ENCODE data around the gene VEGFD.
"Not testable (repeated sequence)": the region's sequence is repeated elsewhere in the genome, so short reads cannot be mapped to it uniquely, and the experiment has no call there.

VEGFD gene

DNA sequence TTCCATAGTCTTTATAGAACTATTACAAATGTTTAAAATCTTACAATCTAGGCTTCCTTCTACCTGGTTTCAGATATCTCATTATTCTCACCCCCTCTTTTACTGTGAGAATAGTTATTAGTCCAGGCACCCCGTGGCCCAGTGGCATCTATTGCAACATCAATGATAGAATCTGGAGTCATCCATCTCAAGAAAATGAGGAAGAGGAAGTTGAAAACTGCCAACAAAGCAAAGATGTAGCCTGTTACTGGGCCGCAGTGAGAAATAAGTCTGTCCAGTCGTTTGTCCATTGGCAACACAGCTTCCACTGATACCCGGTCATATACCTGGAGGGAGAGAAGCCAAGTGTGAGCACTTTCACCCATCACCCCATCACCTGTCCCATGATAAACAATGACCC, 62.8 kb downstream of the VEGFD start:
- H3K4me3 ChIP-seq (ENCODE audit: low read depth, low read length): no peak overlapping the region
- TF ChIP-seq, protein P1, sequence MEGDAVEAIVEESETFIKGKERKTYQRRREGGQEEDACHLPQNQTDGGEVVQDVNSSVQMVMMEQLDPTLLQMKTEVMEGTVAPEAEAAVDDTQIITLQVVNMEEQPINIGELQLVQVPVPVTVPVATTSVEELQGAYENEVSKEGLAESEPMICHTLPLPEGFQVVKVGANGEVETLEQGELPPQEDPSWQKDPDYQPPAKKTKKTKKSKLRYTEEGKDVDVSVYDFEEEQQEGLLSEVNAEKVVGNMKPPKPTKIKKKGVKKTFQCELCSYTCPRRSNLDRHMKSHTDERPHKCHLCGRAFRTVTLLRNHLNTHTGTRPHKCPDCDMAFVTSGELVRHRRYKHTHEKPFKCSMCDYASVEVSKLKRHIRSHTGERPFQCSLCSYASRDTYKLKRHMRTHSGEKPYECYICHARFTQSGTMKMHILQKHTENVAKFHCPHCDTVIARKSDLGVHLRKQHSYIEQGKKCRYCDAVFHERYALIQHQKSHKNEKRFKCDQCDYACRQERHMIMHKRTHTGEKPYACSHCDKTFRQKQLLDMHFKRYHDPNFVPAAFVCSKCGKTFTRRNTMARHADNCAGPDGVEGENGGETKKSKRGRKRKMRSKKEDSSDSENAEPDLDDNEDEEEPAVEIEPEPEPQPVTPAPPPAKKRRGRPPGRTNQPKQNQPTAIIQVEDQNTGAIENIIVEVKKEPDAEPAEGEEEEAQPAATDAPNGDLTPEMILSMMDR (IDR thresholded peaks at IDR 0.05; ENCODE audit: low read depth, low read length, missing control alignments): no peak
- in situ Hi-C loops (cut with HindIII; ENCODE audit: low sequenced_read_pairs): no loop called here
- no peak for DNase-seq (ENCODE audit: low read depth)

DNA sequence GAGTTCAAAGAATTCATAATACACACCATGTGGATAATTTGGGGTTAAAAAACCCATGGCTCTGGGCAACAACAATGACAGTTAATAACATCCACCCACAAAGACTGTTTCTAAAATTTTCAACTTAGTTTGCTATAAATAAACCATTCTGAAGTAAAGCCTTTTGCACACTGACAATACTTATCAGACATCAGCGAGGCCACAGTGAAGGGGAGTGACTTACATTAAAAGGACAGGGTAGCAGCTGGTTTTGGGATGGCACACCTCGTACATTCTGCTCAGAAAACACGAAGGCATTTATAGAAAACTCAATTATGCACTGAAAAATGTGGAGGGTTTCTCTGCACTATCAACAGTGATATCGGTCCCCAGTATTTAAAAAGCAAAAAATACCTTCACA, 63.9 kb downstream of the VEGFD start:
- H3K4me3 ChIP-seq (ENCODE audit: low read depth, low read length): no peak overlapping the region
- DNase-seq (ENCODE audit: low read depth): no peak
- in situ Hi-C loops (cut with HindIII; ENCODE audit: low sequenced_read_pairs): no loop called here
- TF ChIP-seq, protein P1 (IDR thresholded peaks at IDR 0.05; ENCODE audit: low read depth, low read length, missing control alignments): no peak

DNA sequence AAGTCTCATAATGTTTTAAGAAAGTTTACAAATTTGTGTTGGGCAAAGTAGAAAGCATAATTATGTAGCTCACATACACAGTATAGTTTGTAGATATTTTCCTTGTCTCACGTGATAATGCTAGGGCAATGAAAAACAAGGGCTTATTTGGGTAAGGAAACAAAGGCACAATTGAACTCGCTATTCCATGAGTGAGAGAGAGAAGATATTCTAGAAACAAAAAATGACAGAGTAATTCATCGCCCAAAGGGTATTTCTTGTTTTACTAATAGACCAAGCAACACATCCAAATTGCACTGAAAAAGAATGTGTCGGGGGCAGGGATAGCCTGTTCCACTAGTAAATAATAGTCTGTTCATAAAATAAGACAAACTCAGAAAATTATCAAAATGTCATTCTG, 65.1 kb downstream of the VEGFD start:
- TF ChIP-seq, protein P1 (IDR thresholded peaks at IDR 0.05; ENCODE audit: low read depth, low read length, missing control alignments): no peak
- in situ Hi-C loops (cut with HindIII; ENCODE audit: low sequenced_read_pairs): no loop called here
- DNase-seq (ENCODE audit: low read depth): no peak
- H3K4me3 ChIP-seq (ENCODE audit: low read depth, low read length): no peak overlapping the region

GRCh38 chrX:15315509-15315908, 68.7 kb downstream of the VEGFD start, which contains the start of gene ASB11:
ASB11 (minus strand) TSS chrX:15315640; CDS start chrX:15315605, 35 bp downstream.
- TF ChIP-seq, protein P1 (IDR thresholded peaks at IDR 0.05; ENCODE audit: low read depth, low read length, missing control alignments): no peak
- in situ Hi-C loops (cut with HindIII; ENCODE audit: low sequenced_read_pairs): no loop called here
- H3K4me3 ChIP-seq (ENCODE audit: low read depth, low read length): no peak within 1 kb of the TSS
- no peak for DNase-seq (ENCODE audit: low read depth)

- DNase-seq (ENCODE audit: low read depth): no peak
- in situ Hi-C loops (cut with HindIII; ENCODE audit: low sequenced_read_pairs): no loop called here
- TF ChIP-seq, protein P1 (IDR thresholded peaks at IDR 0.05; ENCODE audit: low read depth, low read length, missing control alignments): no peak
- no peak overlapping the region for H3K4me3 ChIP-seq (ENCODE audit: low read depth, low read length)
Observed at GRCh38 chrX:15314472-15314871, 69.7 kb downstream of the VEGFD start.

DNA sequence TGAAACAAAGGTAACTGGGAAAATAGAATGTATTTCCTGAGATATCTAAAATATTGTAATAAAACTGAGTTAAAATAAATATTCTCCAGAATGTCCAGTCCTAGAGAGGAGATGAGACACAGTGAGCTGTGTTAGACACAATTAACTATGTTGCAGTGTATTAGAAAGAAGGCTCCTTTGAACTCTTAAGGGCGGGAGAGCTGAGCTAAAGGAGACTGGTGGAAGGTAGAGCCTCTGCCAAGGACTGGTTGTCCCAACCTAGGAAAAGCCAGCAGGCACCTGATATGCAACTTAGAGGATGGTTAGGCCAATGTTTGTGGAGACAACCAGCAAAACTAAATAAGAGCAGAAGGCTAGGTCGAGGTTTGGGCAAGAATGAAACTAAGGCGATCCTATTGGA, 73.1 kb downstream of the VEGFD start:
- in situ Hi-C loops (cut with HindIII; ENCODE audit: low sequenced_read_pairs): no loop called here
- TF ChIP-seq, protein P1 (IDR thresholded peaks at IDR 0.05; ENCODE audit: low read depth, low read length, missing control alignments): no peak
- H3K4me3 ChIP-seq (ENCODE audit: low read depth, low read length): no peak overlapping the region

DNA sequence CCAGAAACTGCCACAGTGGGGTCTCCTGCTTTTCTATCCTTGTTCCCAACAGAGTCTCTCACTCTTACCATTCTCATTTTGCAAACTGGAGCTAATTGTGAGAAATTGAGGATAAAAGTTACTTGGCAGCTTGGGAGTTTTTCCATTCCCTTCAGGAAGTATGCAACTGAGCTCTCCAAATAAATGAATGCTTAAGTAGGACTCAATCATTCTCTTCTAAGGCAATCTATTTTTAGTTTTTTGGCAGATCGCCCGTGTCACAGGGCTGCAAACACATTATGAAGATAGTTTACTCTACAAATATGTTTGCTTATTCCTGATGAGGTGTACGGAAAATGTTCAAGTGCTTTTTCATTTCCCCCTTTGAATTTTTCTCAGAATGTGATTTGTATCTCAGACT, 74.1 kb downstream of the VEGFD start:
- TF ChIP-seq, protein P1 (IDR thresholded peaks at IDR 0.05; ENCODE audit: low read depth, low read length, missing control alignments): no peak
- in situ Hi-C loops (cut with HindIII; ENCODE audit: low sequenced_read_pairs): no loop called here
- DNase-seq (ENCODE audit: low read depth): no peak
- H3K4me3 ChIP-seq (ENCODE audit: low read depth, low read length): no peak overlapping the region

More for the DNA sequence above, 73.1 kb downstream of the VEGFD start:
- no peak for DNase-seq (ENCODE audit: low read depth)

DNA sequence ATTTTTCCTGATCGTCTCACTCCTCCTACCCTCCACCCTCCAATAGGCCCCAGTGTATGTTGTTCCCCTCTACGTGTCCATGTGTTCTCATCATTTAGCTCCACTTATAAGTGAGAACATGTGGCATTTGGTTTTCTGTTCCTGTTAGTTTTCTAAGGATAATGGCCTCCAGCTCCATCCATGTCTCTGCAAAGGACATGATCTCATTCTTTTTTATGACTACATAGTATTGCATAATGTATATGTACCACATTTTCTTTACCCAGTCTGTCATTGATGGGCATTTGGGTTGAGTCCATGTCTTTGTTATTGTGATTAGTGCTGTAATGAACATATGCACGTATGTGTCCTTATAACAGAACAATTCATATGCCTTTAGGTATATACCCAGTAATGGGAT, 78.3 kb downstream of the VEGFD start:
- DNase-seq (ENCODE audit: low read depth); in situ Hi-C loops (cut with HindIII; ENCODE audit: low sequenced_read_pairs); H3K4me3 ChIP-seq (ENCODE audit: low read depth, low read length): not testable (repeated sequence)

Measured in astrocyte of the cerebellum (primary cell).